GM18951 (cell line): Measurements from ENCODE around the gene NPHP4.
"Not testable (repeated sequence)": the region's sequence is repeated elsewhere in the genome, so short reads cannot be mapped to it uniquely, and the experiment has no call there.

Source experiments
- POLR2A ChIP-seq: IDR thresholded peaks from 4 replicates; pipeline ENCODE4 v1.6.1; 2011; ENCODE audit warnings: mild to moderate bottlenecking; ENCODE audit not compliant: insufficient read length, insufficient read depth; ENCODE audit errors: extremely low read depth
- in situ Hi-C: fragments of 300-500 bp; cut with MboI; formaldehyde crosslinking; loops from one replicate; pipeline ENCODE4 v1.12.0; 2022; ENCODE audit warnings: low sequenced_read_pairs, mixed read lengths, inconsistent platforms; ENCODE audit not compliant: unreplicated experiment

The NPHP4 gene

DNA sequence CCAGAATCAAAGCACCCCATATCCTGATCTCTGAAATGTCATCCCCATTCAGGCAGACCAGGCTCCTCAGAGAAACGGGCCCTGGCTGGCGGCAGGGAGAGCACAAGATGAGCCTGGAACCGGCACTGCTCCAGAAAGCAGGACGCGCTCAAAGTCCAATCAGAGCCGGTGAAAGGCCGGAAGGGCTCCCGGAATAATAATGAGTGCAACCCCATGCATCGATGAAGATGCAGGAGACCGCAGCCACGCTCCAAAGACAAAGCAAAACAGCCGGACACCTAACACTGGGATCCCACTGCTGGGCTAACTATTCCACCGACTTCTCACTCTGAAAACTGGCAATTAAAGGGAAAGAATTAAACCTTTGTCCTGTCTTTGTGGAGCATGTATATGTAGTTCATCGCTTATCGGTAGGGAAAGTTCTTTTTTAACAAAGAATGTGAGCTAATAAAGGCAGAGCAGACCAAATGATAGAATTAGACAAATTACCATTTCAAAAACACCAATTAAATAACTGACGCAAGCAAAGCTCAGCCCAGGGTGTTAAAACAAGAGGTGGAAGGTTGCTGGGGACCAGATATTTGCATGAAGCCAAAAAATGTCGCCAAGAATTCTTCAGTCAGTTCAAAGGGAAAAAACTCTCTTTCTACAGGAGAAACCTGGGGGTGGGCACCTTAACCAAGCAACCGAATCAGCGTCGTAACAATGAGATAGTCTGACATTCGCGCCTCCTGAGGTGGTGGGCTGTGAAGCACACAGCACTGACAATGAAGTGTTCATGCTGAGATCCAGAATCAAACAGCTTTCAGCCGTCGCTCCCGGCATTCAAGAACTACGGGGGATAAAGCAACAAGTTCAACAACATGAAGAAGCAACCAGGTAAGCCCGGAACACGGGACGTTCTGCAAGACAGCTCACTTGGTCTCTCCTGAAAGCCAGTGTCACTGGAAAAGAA lies 95.2 kb downstream of the NPHP4 start:
- in situ Hi-C loops, result no loop called here
- no peak for TF ChIP-seq POLR2A

DNA sequence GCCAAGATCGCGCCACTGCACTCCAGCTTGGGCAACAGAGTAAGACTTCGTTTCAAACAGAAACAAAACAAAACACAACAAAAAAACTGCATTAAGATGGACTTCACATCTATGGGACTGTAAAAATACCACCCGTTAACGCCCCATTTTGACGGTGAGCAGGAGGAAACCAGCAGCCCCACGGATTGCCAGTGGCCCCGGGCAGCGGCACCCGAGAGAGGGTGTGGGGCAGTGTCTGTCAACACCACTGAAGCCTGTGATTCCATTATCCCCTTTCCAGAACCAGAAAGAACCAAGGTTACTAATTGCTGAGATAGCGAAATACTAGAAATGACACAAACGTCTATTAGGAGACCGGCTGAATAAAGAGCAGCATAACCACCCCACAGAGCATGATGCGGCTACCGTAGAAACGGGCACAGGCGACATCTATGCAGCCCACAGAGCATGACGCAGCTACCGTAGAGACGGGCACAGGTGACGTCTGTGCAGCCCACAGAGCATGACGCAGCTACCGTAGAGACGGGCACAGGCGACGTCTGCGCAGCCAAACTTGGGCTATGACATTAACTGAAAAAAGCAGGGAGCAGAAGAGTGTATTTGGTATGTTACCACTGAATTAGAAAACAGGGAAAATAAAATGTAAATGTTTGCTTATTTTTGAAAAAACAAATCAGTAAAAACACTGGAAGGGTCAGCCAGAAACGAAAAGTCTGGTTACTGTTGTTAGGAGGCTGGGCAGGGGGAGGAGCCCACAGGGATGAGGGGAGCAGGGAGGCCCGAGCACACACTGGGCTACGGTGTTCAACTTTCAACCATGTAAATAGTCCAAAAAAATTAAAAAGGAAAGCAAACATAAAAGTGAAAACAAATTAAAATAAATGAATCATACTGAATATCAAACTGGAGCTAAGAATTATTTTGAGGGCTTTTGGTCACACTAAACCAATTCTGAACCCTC lies 96.5 kb downstream of the NPHP4 start:
- no peak for TF ChIP-seq POLR2A
- in situ Hi-C loops, result no loop called here

DNA sequence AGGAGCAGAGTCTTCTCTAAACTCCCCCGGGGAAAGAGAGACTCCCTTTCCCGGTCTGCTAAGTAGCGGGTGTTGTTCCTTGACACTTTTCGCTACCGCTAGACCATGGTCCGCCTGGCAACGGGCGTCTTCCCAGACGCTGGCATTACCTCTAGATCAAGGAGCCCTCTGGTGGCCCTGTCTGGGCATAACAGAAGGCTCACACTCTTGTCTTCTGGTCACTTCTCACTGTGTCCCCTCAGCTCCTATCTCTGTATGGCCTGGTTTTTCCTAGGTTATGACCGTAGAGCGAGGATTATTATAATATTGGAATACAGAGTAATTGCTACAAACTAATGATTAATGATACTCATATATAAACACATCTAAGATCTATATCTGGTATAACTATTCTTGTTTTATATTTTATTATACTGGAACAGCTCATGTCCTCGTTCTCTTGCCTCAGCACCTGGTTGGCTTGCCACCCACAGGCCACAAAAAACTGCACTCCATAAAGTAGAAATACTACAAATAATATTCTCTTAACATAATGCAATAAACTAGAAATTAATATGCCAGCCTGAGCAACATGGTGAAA lies 98.4 kb downstream of the NPHP4 start:
- in situ Hi-C loops, result not testable (repeated sequence)

DNA sequence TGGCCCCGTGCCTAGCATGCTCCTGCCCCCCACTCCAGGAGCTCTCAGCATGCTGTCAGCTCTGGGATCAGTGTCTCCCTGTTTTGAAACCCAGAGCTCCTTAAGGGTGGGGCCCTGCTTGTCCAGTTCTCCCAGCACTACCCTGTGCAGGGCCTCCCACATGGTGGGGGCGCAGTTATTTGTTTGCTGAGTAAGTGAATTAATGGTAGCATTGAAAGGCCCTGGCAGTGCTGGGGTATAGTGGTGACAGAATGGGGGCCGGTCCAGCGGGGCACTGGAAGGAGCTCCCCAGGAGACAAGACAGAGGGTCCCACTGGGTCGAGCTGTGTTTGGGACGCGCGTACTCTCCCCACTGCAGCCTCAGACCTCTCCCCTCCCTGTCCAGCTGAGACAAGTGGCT lies 99.9 kb downstream of the NPHP4 start:
- TF ChIP-seq POLR2A, result no peak
- in situ Hi-C loops, result no loop called here

DNA sequence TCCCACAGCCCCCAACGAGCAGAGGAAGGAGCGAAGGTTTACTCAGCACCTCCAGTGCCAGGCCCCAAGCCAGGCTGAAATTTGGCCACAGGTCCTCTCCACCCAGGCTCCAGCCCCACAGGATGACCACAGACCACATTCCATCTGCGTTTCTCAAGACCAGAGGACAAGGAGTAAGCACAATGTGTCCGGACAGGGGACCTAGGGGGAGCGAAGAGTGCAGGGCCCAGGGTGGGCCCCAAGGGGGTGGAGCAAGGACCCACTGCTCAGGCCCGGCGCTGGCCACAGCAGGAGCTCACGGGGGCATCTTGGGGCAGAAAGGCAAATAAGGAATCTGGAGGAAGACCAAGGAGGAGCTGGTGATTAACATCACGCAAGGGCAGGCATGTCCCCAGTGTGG lies 100.5 kb downstream of the NPHP4 start:
- no peak for TF ChIP-seq POLR2A
- in situ Hi-C loops, result no loop called here

DNA sequence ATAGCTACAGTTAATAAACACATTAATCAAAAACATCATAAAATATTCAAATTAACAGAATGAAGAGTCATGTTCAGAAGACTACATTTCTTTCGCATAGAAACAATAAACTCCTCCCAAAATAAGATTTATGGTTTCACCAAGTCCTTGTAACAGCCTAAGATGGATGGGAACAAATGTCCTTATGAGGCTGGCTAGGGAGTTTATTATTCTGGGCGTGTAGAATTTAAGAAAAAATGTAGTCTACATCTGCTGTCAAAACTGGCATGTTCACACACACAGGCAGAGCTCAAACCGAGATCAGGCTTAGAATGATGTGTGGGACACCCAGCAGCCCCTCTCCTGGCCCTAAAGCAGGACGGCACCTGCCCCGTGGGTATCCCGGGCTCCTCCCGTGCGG lies 101.1 kb downstream of the NPHP4 start:
- in situ Hi-C loops, result no loop called here

DNA sequence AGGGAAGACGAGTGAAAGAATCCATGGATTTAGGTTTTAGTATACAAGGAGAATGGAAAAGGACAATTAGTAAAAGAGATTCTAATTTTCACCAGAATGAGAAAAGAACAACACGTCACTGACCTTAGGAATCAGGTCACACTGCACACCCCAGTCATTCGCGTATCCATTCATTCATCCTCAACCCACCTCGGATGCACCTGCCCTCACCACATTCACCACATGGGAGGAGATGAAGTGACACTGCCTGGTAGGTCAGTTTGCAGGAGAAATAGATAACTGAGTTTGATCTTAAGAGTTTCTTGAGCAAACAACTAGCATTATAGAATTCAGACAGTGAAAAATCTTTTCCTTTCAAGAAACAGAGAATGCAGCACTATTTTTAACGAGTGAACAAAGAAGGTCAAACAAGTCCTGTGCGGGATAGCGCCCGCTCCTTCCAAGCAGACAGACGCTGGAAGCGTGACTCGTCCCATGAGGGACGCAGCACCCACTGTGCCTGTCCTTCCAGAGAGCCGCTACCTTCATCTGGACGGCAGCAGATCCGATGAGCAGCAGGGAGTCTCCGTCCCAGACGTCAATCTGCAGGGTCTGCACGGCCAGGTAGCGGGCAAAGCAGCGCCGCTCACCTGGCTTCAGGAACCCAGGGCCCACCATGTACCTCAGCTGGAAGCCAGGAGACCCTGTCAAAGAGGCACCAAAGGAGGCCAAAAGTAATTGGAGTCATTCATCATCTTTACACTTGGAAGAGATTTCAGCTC lies 101.7 kb downstream of the NPHP4 start:
- no peak for TF ChIP-seq POLR2A
- in situ Hi-C loops, result no loop called here

More for the DNA sequence above, 101.1 kb downstream of the NPHP4 start:
- no peak for TF ChIP-seq POLR2A

DNA sequence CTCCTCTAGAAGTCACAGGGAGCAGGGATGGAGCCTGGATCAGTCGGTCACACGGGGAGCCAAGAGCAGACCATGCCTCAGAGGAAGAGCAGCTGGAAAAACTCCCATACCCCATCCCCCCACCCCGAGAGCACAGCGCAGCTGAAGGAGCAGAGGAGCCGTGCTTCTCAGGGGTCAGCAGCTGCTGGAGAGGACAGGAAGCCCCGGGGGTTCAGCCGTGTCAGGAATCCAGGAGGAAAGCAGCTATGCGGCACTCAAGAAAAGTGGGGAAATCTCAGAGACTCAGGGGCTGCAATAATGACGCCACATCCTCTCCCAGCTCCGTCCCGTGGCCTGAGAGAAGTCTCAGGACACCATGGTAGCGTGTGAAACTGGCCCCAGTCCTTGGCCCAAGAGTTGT lies 102.3 kb downstream of the NPHP4 start:
- in situ Hi-C loops, result no loop called here
- no peak for TF ChIP-seq POLR2A

DNA sequence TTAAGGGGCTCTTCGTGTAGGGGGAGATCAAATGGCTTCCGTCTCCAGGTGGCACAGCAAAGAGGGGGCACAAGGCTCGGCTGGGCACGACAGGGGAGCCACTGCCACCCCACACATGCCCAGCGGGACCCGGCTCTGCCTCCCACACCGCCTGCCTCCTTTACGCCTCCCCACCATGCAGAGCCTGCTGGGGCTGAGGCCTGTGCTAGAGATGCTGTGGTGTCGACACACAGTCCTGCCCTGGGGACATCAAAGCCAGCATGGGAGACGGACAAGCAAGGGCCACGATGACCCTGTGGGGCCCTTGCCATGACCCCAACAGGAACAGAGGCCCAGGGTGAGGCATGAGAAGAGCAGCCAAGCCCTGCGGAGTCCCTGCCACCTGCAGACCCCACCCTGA lies 102.8 kb downstream of the NPHP4 start:
- in situ Hi-C loops, result no loop called here
- TF ChIP-seq POLR2A, result no peak

DNA sequence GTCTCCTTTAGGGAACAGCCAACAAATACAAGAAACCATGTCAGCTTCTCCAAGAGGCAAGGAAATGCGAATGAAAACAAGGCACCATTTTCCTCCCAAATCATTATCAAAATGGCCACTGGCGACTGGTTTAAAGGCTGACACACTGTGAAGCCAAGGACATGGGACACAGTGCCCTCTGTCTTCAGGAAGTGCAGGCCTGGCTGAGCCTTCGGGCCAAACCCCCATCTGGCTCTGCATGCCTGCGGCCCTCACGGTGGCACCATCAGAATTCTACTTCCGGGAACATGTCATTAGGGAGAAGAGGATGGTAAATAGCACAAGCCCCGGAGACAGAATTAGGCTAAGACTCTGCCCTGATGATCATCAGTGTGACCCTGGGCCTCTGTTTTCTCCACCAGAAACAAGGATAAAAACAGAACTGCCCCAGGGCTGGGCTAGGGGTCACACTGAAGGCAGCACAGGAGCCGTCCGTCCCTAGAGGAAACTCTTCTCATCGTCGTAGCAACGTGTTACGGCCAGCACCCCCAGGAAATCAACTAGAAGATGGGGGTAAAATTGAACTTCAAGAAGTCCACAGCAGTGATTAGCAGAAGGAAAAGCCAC lies 103.5 kb downstream of the NPHP4 start:
- TF ChIP-seq POLR2A, result no peak
- in situ Hi-C loops, result no loop called here

DNA sequence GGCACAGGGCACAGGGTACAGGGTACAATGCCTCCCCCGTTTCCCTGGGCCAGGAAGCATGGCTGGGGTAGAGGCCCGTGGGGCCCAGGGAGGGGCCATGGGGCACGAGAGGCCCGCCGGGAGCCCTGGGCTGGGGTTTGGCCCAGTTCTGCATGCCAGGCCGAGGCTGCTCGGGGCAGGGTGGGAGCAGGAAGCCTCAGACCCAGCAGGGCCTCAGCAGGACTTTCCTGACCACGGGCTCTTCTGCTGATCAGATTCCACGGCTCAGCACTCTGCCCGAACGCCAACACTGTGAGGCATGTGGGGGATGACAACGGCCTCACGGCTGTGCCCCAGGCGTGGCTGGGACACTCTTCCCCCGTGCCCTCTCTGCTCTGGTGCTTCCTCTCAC lies 104.3 kb downstream of the NPHP4 start:
- in situ Hi-C loops, result no loop called here
- no peak for TF ChIP-seq POLR2A

DNA sequence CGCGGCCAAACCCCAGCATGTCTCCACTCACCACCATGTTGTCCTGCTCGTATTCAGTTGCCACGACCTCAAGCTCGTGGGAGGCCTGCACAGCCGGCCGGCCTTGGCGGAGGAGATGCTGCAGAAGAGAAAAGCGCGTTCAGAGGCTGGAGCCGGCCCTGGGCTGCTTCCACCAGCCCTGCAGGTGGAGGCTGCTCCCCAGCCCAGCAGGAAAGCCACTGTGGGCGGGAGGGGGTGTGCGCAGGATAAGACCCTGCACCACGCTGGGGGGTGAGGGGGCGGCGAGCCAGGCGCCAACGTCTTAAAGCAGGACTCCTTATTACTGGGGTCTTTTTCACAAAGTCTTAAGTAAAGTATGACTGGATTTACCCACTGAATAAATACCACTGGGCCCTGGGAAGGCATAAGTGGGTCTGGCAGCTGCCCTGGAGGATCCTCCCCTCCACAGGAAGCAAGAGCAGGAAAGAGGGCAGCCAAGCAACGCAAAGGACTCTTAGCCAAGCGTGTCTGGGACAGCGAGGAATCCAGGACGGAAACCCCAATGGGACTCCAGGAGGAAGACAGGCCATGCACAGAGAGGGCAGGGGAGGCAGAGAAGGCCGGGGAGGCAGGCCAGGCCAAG lies 104.8 kb downstream of the NPHP4 start:
- in situ Hi-C loops, result no loop called here

More for the DNA sequence above, 104.8 kb downstream of the NPHP4 start:
- no peak for TF ChIP-seq POLR2A
